ENCODE measurements around the gene MYLK. TPM values are rescaled to one million over a fixed set of nuclear protein-coding genes. Genes with fewer than 3 reads are reported as not detected.

MYLK gene
- total RNA-seq, 2 donors from 2014 or later: 4.7 to 6.6 TPM

DNA sequence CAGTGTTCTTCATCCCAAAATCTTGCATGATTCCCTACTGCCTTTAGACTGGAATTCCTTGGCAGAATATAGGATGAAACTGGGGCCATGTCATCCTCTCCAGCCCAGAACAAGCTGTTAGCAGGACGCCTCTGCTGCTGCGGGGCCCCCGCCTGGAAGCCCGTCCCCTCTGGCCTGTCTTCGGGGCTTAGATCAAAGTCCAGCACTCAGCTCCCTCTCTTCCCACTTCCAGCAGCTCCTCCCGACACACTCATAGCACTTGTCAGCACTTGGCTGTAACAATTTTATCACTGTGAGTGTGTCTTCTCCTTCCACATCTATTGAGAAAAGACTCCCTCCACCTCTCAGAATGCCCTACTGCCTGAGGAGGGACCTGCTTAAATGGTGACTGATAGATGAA lies 187.3 kb downstream of the MYLK start:
- Histone ChIP-seq H3K9ac (ENCODE audit: extremely low read depth, low read length, poor library complexity, severe bottlenecking) (no peak overlapping the region), H3K4me3 (ENCODE audit: low read length) (no peak overlapping the region)
- no peak overlapping the region for H3K4me3 Mint-ChIP-seq

DNA sequence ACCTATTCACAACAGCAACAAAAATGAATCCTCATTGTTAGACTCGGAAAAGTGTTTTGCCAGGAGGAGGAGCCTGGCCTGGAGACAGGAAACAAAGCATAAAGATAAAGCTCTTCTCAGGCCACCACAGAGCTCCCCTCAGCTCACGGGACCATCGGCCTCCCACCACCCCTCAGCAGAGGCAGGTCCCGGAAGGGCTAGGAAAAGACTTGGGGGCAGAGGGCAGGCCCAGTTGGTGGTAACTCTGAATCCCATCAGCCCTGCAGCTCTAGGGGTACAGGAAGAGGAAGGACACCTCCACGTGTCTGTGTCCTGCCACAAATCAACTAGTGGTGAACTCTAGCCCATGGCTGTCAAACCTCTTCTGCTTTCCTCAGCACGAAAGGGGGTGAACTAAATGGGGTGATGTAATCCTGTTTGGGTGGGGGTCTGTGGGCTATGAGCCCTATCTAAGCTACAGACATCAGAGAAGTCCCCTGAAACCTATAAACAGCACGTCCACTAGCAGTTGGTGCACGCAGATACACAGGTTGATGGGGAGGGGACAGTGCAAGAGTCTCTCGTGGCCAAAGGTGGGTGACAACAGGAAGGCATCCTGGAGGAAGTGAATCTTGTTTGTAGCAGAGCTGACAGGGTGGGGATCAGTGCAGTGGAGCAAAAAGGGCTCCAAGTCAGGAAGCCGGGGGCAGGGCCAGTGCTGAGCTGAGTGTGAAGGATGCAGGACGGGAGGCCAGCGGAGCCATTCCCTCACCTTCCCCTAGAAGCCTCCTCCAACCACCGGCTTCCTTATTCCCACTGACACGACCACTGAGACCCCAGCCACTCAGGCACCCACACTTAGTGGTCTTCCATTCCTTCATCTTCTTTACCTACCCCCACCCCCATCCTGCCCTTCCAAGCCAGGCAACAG lies 188.1 kb downstream of the MYLK start:
- no peaks in the 10 kb centered on the region for H3K27me3 ChIP-seq (ENCODE audit: control insufficient read depth, insufficient read depth, low read length, poor library complexity, severe bottlenecking)
- H3K9me3 ChIP-seq (ENCODE audit: control insufficient read depth, low read length): no peaks in the 10 kb centered on the region
- Mint-ChIP-seq H3K36me3 (ENCODE audit: low read depth) (no peaks in the 10 kb centered on the region), H3K4me1 (peaks cover 59% of the 10 kb centered on the region), H3K4me3 (no peak overlapping the region), H3K9me3 (no peaks in the 10 kb centered on the region), H3K27ac (peak overlapping the region; percentile 86), H3K27me3 (ENCODE audit: insufficient read depth) (peaks cover 52% of the 10 kb centered on the region)
- H3K4me1 ChIP-seq (ENCODE audit: control insufficient read depth, insufficient read depth, low read length): peaks cover 43% of the 10 kb centered on the region
- H3K4me3 ChIP-seq (ENCODE audit: low read length): no peak overlapping the region
- H3K9ac ChIP-seq (ENCODE audit: extremely low read depth, low read length, poor library complexity, severe bottlenecking): no peak overlapping the region
- H3K36me3 ChIP-seq (ENCODE audit: control insufficient read depth, insufficient read depth, low read length): no peaks in the 10 kb centered on the region
- WGBS, 2 experiments (ENCODE audit: insufficient coverage in 1 of 2, insufficient read length in 1 of 2): 87 to 88% methylated on average over 6 to 14 of the region's 14 CpGs
- DNase-seq: no peak
- H3K27ac ChIP-seq (ENCODE audit: low read depth, low read length): no peak overlapping the region
- TF ChIP-seq, protein P1, sequence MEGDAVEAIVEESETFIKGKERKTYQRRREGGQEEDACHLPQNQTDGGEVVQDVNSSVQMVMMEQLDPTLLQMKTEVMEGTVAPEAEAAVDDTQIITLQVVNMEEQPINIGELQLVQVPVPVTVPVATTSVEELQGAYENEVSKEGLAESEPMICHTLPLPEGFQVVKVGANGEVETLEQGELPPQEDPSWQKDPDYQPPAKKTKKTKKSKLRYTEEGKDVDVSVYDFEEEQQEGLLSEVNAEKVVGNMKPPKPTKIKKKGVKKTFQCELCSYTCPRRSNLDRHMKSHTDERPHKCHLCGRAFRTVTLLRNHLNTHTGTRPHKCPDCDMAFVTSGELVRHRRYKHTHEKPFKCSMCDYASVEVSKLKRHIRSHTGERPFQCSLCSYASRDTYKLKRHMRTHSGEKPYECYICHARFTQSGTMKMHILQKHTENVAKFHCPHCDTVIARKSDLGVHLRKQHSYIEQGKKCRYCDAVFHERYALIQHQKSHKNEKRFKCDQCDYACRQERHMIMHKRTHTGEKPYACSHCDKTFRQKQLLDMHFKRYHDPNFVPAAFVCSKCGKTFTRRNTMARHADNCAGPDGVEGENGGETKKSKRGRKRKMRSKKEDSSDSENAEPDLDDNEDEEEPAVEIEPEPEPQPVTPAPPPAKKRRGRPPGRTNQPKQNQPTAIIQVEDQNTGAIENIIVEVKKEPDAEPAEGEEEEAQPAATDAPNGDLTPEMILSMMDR (conservative IDR thresholded peaks at IDR 0.05): no peak

More for the DNA sequence above, 187.3 kb downstream of the MYLK start:
- peaks cover 53% of the 10 kb centered on the region for H3K4me1 Mint-ChIP-seq
- 68 to 73% methylated on average over 6 of the region's 6 CpGs for WGBS, 2 experiments (ENCODE audit: insufficient coverage in 1 of 2, insufficient read length in 1 of 2)
- Histone ChIP-seq H3K27ac (ENCODE audit: low read depth, low read length) (no peak overlapping the region), H3K27me3 (ENCODE audit: control insufficient read depth, insufficient read depth, low read length, poor library complexity, severe bottlenecking) (no peaks in the 10 kb centered on the region), H3K9me3 (ENCODE audit: control insufficient read depth, low read length) (no peaks in the 10 kb centered on the region), H3K4me1 (ENCODE audit: control insufficient read depth, insufficient read depth, low read length) (peaks cover 35% of the 10 kb centered on the region), H3K36me3 (ENCODE audit: control insufficient read depth, insufficient read depth, low read length) (no peaks in the 10 kb centered on the region)
- no peak for DNase-seq
- TF ChIP-seq, protein P1 (conservative IDR thresholded peaks at IDR 0.05): no peak
- H3K9me3 Mint-ChIP-seq: no peaks in the 10 kb centered on the region
- no peaks in the 10 kb centered on the region for H3K36me3 Mint-ChIP-seq (ENCODE audit: low read depth)
- H3K27me3 Mint-ChIP-seq (ENCODE audit: insufficient read depth): peaks cover 48% of the 10 kb centered on the region
- H3K27ac Mint-ChIP-seq: no peak overlapping the region

DNA sequence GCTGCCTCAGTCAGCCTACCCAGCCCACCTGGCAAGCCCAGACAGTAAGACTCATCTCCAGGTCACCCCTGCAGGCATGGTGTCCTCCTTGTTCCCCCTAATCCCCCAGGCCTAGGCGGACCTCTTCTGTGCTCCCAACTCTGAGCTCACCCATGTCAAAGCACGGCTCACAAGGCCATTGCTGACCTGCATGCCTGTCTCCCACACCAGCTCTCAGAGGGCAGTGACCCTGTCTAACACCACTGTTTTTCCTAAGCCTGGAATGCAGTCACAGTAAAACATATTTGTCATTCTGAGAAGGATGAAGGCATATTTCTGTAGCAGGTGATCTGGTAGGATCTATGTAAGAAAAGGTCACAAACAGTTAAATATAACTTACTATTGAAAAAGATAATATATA lies 189.0 kb downstream of the MYLK start:
- H3K27ac ChIP-seq (ENCODE audit: low read depth, low read length): peak overlapping the region; percentile 58
- Mint-ChIP-seq H3K9me3 (no peaks in the 10 kb centered on the region), H3K36me3 (ENCODE audit: low read depth) (no peaks in the 10 kb centered on the region), H3K27me3 (ENCODE audit: insufficient read depth) (peaks cover 46% of the 10 kb centered on the region), H3K4me3 (no peak overlapping the region), H3K27ac (no peak overlapping the region), H3K4me1 (peaks cover 67% of the 10 kb centered on the region)
- peaks cover 44% of the 10 kb centered on the region for H3K4me1 ChIP-seq (ENCODE audit: control insufficient read depth, insufficient read depth, low read length)
- no peaks in the 10 kb centered on the region for H3K36me3 ChIP-seq (ENCODE audit: control insufficient read depth, insufficient read depth, low read length)
- H3K4me3 ChIP-seq (ENCODE audit: low read length): no peak overlapping the region
- H3K9me3 ChIP-seq (ENCODE audit: control insufficient read depth, low read length): no peaks in the 10 kb centered on the region
- H3K9ac ChIP-seq (ENCODE audit: extremely low read depth, low read length, poor library complexity, severe bottlenecking): no peak overlapping the region
- no peaks in the 10 kb centered on the region for H3K27me3 ChIP-seq (ENCODE audit: control insufficient read depth, insufficient read depth, low read length, poor library complexity, severe bottlenecking)
- no peak for DNase-seq
- 80 to 86% methylated on average over 1 to 2 of the region's 2 CpGs for WGBS, 2 experiments (ENCODE audit: insufficient coverage in 1 of 2, insufficient read length in 1 of 2)
- TF ChIP-seq, protein P1 (conservative IDR thresholded peaks at IDR 0.05): no peak

Measured in endodermal cell (in vitro differentiated cells).